GM10248 (cell line): ENCODE data around the gene PLET1.

Experiments used
- CTCF ChIA-PET: fragments of 300-600 bp; sonication (Branson Sonifier 250); formaldehyde crosslinking; extraction: SDS; loops from one replicate; lab custom pipeline; 2021; ENCODE audit warnings: antibody characterized with exemption; lab: Yijun Ruan, JAX
- POLR2A ChIA-PET: fragments of 350-650 bp; sonication (Branson Sonifier 250); formaldehyde crosslinking; extraction: SDS; loops from one replicate; lab custom pipeline; 2020; ENCODE audit warnings: antibody characterized with exemption; lab: Yijun Ruan, JAX
- DNase-seq: peaks from one replicate; pipeline ENCODE4 v3.0.0; 2012; ENCODE audit errors: extremely low spot score
- TF ChIP-seq, protein P1 (sequence below): IDR thresholded peaks from 2 replicates; pipeline ENCODE4 v1.5.1; 2012; ENCODE audit warnings: mild to moderate bottlenecking, low read depth; ENCODE audit errors: extremely low read depth, missing control alignments, control extremely low read depth

The PLET1 gene, protein sequence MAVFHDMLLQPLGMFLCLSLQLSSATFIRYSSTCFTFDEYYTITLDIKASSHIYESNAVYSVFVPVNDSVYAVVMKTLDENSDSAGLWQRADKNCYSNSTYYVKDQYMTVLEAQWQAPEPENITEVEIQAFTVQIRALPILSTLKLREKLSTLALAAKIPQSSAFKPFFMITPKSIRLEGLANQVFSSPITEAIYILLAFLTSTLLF

DNA sequence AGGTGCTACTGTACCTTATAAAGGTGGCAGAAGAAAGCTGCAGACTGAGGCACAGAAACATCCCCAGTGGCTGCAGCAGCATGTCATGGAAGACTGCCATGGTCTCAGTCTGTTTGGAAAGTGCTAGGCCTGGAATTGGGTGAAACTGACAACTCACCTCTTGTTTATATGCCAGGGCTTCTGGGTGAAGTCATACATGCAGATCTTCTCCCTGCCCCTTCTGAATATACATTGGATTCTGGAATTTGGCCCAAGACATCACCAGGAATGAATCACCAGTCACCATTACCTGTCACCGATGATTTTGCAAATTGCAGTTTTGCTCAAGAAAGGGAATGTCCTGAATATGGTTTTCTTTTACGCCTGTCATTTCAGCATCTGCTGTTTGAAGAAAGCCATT lies at the start of gene PLET1:
TSS of gene PLET1 (minus strand) at position 371 of the 400 bp plus-strand sequence. CDS start at position 100, 271 bp downstream.
- TF ChIP-seq, protein P1, sequence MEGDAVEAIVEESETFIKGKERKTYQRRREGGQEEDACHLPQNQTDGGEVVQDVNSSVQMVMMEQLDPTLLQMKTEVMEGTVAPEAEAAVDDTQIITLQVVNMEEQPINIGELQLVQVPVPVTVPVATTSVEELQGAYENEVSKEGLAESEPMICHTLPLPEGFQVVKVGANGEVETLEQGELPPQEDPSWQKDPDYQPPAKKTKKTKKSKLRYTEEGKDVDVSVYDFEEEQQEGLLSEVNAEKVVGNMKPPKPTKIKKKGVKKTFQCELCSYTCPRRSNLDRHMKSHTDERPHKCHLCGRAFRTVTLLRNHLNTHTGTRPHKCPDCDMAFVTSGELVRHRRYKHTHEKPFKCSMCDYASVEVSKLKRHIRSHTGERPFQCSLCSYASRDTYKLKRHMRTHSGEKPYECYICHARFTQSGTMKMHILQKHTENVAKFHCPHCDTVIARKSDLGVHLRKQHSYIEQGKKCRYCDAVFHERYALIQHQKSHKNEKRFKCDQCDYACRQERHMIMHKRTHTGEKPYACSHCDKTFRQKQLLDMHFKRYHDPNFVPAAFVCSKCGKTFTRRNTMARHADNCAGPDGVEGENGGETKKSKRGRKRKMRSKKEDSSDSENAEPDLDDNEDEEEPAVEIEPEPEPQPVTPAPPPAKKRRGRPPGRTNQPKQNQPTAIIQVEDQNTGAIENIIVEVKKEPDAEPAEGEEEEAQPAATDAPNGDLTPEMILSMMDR, result no peak
- no peak for DNase-seq
- CTCF ChIA-PET, result interaction anchor here (0.9 to 1.1 kb wide), 2 partner anchors 8 to 11 kb away, joined by 4 to 5 read pairs; no protein-coding TSS in a partner anchor
- POLR2A ChIA-PET, result no interaction called here

DNA sequence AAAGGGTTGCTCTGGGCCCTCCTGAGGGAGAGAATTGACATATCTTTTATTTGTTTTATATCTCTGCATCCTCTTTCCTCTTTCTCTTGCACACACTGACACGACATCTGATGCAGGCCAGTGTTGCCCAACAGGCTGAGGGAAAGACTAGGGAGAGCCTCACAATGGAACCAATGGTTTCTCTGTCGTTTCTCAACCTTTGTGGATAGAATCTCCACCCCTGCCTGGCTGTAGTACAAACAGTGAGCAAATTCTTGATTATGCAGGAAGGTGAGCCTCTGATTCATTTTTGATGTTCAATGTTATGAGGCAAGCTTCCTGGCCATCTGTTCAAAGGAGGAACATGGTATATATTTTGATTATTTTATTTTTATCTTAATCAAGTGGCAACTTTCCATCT lies 49.8 kb upstream of the PLET1 start:
- DNase-seq, result no peak
- TF ChIP-seq, protein P1, result no peak
- ChIA-PET CTCF (interaction anchor here (1.5 kb wide), 1 partner anchor 30 kb away, joined by 3 read pairs; no protein-coding TSS in a partner anchor), POLR2A (no interaction called here)

DNA sequence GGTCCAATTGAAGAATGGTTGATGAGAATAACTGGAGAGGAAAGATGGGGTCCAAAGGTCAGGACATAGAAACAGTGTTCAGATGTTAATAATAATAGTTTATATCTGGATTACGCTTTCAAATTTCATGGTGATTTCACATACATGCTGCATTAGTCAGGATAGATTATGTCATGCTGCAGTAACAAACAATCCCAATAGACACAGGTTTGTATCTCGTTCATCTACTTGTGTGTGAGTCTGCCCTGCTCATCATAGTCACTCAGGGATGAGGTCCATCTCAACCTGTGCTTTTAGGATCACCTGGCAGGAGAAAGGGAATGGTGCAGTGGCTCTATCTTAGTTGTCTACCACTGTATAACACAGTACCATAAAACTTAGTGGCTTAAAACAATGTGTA lies 48.0 kb upstream of the PLET1 start:
- CTCF ChIA-PET, result no interaction called here
- POLR2A ChIA-PET, result no interaction called here
- DNase-seq, result no peak
- TF ChIP-seq, protein P1, result no peak

DNA sequence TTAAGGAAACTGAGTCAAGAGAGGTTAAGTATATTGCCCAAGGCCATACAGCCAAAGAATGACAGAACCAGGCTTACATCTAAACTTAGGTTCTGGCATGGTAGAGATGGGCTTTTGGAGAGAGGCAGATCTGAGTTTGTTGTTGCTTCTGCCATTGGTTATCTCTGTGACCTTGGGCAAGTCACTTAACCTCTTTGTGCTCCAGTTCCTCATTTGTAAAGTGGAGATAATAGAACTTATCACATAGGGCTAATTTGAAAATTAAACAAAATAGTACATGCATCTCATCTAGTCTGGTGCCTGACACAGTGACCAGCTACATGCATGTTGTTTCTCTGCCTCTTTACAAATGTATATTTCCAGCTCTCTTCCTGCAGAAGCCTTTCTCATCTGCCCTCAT lies 47.0 kb upstream of the PLET1 start:
- no peak for DNase-seq

DNA sequence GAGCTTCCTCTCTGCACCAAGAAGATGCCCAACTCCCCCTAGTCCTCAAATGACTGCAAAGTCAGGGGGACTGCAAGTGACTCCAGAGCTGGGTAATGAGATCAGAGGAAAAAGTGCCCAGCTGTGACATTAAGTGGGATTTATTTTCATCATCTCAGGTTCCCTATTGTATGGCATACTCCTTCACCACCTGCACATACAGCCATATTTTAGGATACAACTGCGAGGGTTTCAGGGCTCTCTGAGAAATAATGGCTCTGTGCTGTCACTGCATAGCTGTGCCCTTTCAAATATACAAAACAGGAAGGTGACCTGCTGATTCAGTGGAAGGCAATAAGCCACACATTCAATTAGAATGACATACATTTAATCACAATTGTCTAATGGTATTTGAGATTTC lies 45.6 kb upstream of the PLET1 start:
- no peak for DNase-seq
- ChIA-PET CTCF (interaction anchor here (0.8 to 1.7 kb wide), 3 partner anchors 11 to 55 kb away, joined by 3 read pairs; no protein-coding TSS in a partner anchor), POLR2A (no interaction called here)
- TF ChIP-seq, protein P1, result no peak

More for the DNA sequence above, 47.0 kb upstream of the PLET1 start:
- TF ChIP-seq, protein P1, result no peak
- ChIA-PET POLR2A (no interaction called here), CTCF (interaction anchor here (1.7 kb wide), 1 partner anchor 54 kb away, joined by 3 read pairs; no protein-coding TSS in a partner anchor)

DNA sequence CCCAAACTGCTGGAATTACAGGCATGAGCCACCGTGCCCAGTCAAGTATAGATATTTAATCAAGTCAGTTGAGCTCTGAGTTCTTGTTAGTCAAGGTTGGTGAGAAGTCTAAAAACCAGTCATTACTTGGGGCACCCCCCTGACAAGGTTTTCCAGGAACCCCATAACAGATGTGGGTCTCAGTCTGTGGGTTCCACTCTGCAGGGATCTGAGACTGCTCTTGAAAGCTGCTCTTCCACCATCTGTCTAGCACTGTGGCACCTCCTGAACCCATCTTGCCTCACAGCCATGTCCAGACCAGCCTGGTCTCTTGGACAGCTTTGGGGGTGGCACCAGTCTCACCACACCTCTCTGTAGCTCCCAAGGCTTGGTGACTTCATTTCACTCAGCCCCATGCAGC lies 44.3 kb upstream of the PLET1 start:
- DNase-seq, result no peak
- TF ChIP-seq, protein P1, result no peak
- CTCF ChIA-PET, result interaction anchor here (0.8 to 1.2 kb wide), 2 partner anchors 25 to 45 kb away, joined by 3 read pairs; no protein-coding TSS in a partner anchor
- POLR2A ChIA-PET, result no interaction called here
